Endothelial cell of umbilical vein (primary cell): ENCODE results near the gene TTC3. TPM values are rescaled to one million over a fixed set of nuclear protein-coding genes. Genes with fewer than 3 reads are reported as not detected.

ENCODE experiments used
- BruUV-seq: library from RNA; stranded (reverse); fragments of 400-500 nt; replicated peaks from 2 replicates; lab custom pipeline; 2021; lab: Mats Ljungman, UMichigan
- CTCF ChIA-PET: fragments of 300-600, 350-600 bp; sonication (Branson Sonifier 250); formaldehyde crosslinking; loops from one replicate; lab custom pipeline; 2021; ENCODE audit warnings: antibody characterized with exemption, inconsistent platforms; lab: Charles Lee
- POLR2A ChIA-PET: fragments of 300-600, 350-600 bp; sonication (Branson Sonifier 250); formaldehyde crosslinking; loops from one replicate; lab custom pipeline; 2021; ENCODE audit warnings: antibody characterized with exemption, inconsistent platforms; lab: Charles Lee
- DNase-seq: peaks from one replicate; pipeline ENCODE4 v3.0.0-alpha.2; 2011; ENCODE audit warnings: low read depth, low spot score
- FAIRE-seq: peaks from 2 replicates; lab custom pipeline; 2011; peaks lifted over from hg19 to GRCh38; lab: Jason Lieb, UNC
- H2AFZ ChIP-seq: 2 replicates; pipeline ENCODE4 v1.6.0; 2012; ENCODE audit warnings: low read depth, low read length, control low read depth, inconsistent platforms
- H3K27ac ChIP-seq: 2 replicates; pipeline ENCODE4 v1.5.1; 2011; ENCODE audit warnings: low read depth, mild to moderate bottlenecking, control low read depth, low read length, moderate library complexity; ENCODE audit not compliant: insufficient read depth
- H3K27me3 ChIP-seq, 2 experiments: 2 replicates each; pipeline versions ENCODE4 v1.6.0 to v1.6.1; 2011; ENCODE audit warnings: low read length in 2 of 2, mixed read lengths in 1 of 2; ENCODE audit not compliant: control insufficient read depth in 2 of 2, insufficient read depth in 2 of 2
- H3K36me3 ChIP-seq, 2 experiments: 2 replicates in 1 of 2; 3 replicates in 1 of 2; pipeline ENCODE4 v1.5.1; 2011; ENCODE audit warnings: low read length in 2 of 2, mild to moderate bottlenecking in 1 of 2, moderate library complexity in 1 of 2; ENCODE audit not compliant: control insufficient read depth in 2 of 2, insufficient read depth in 2 of 2; ENCODE audit errors: extremely low read depth in 1 of 2
- H3K4me1 ChIP-seq: 3 replicates; pipeline ENCODE4 v1.5.1; 2011; ENCODE audit warnings: mild to moderate bottlenecking, low read length; ENCODE audit not compliant: control insufficient read depth, insufficient read depth; ENCODE audit errors: extremely low read depth
- H3K4me2 ChIP-seq: 2 replicates; pipeline ENCODE4 v1.6.1; 2011; ENCODE audit warnings: low read length, control low read depth, mixed read lengths; ENCODE audit not compliant: insufficient read depth
- H3K4me3 ChIP-seq, 3 experiments: fragments of 200-600 bp in 1 of 3; sonication (generic), shearing (Covaris generic) in 1 of 3; replicated peaks in 1 of 3; 2 replicates each; pipeline ENCODE4 v1.5.1; 2011 to 2016; ENCODE audit warnings: control low read depth in 3 of 3, low read length in 3 of 3, mild to moderate bottlenecking in 2 of 3, inconsistent platforms in 1 of 3, low read depth in 1 of 3, moderate library complexity in 1 of 3; ENCODE audit not compliant: insufficient read depth in 1 of 3
- H3K79me2 ChIP-seq: 2 replicates; pipeline ENCODE4 v1.6.0; 2012; ENCODE audit warnings: low read length, inconsistent platforms; ENCODE audit not compliant: control insufficient read depth, insufficient read depth
- H3K9ac ChIP-seq: replicated peaks from 2 replicates; pipeline ENCODE3; 2011; ENCODE audit warnings: low read length, control low read depth; ENCODE audit not compliant: insufficient read depth; ENCODE audit errors: extremely low read depth
- H3K9me1 ChIP-seq: replicated peaks from 3 replicates; pipeline ENCODE4 v1.6.0; 2011; ENCODE audit warnings: mild to moderate bottlenecking, low read length; ENCODE audit not compliant: control insufficient read depth, insufficient read depth; ENCODE audit errors: extremely low read depth
- H3K9me3 ChIP-seq: replicated peaks from 2 replicates; pipeline ENCODE4 v1.5.1; 2012; ENCODE audit warnings: low read length, inconsistent platforms; ENCODE audit not compliant: control insufficient read depth, insufficient read depth
- H4K20me1 ChIP-seq: replicated peaks from 2 replicates; pipeline ENCODE3; 2011; ENCODE audit warnings: mild to moderate bottlenecking, low read length; ENCODE audit not compliant: control insufficient read depth, insufficient read depth; ENCODE audit errors: extremely low read depth
- EZH2 ChIP-seq: IDR thresholded peaks from 2 replicates; pipeline ENCODE4 v1.6.1; 2012; ENCODE audit warnings: borderline replicate concordance, low read depth, mild to moderate bottlenecking, moderate library complexity, low read length, inconsistent platforms; ENCODE audit not compliant: severe bottlenecking
- FOS ChIP-seq: IDR thresholded peaks from 2 replicates; pipeline ENCODE4 v1.6.1; 2011; ENCODE audit warnings: mild to moderate bottlenecking, low read length, moderate library complexity, borderline replicate concordance; ENCODE audit not compliant: insufficient read depth
- GATA2 ChIP-seq: IDR thresholded peaks from 2 replicates; pipeline ENCODE4 v1.7.0; 2011; ENCODE audit warnings: low read depth, mild to moderate bottlenecking, moderate library complexity, mixed read lengths, low read length; ENCODE audit not compliant: insufficient read length, insufficient read depth
- JUN ChIP-seq: IDR thresholded peaks from 2 replicates; pipeline ENCODE4 v1.6.1; 2011; ENCODE audit warnings: borderline replicate concordance, low read depth; ENCODE audit not compliant: insufficient read length, insufficient read depth
- MYC ChIP-seq: IDR thresholded peaks from one replicate; pipeline ENCODE4 v1.6.1; 2011; ENCODE audit warnings: mild to moderate bottlenecking, low read depth, low read length
- POLR2A ChIP-seq: IDR thresholded peaks from 2 replicates; pipeline ENCODE4 v1.6.1; 2012; ENCODE audit warnings: low read depth, mild to moderate bottlenecking, control low read depth, low read length
- POLR2AphosphoS5 ChIP-seq: IDR thresholded peaks from 2 replicates; pipeline ENCODE4 v1.6.1; 2012; ENCODE audit warnings: low read depth, mild to moderate bottlenecking, control low read depth, low read length, moderate library complexity; ENCODE audit not compliant: insufficient read depth
- dilution Hi-C: fragments of 300-500 bp; cut with MboI; formaldehyde crosslinking; loops from one replicate; pipeline ENCODE4 v1.15.0; 2019; ENCODE audit warnings: low sequenced_read_pairs; ENCODE audit not compliant: extremely low pct_ligation_motif_present
- intact Hi-C: fragments of 100-400 bp; cut with micrococcal nuclease; formaldehyde crosslinking; loops from one replicate; pipeline ENCODE4 v1.10.0; 2022
- polyA plus RNA-seq, 4 experiments: library from polyadenylated mRNA; depleted of rRNA in 3 of 4; stranded (reverse) in 3 of 4; unstranded in 1 of 4; fragments of >200 nt; gene quantifications; 2 replicates each; pipeline versions ENCODE4 v1.2.1 to v1.2.3, GENCODE V29; 2011 to 2012; ENCODE audit warnings: missing spikeins in 1 of 4
- total RNA-seq: library from RNA; stranded (reverse); gene quantifications from 2 replicates; pipeline ENCODE4 v1.2.3, GENCODE V29; 2021
- TF ChIP-seq, protein P1 (sequence below): IDR thresholded peaks from 2 replicates; pipeline ENCODE4 v1.6.1; 2011; ENCODE audit not compliant: insufficient read depth, insufficient read length
- TF ChIP-seq, protein P2 (sequence below), 2 donors: IDR thresholded peaks; 1 replicate in 1 of 2; 2 replicates in 1 of 2; pipeline ENCODE4 v1.5.1; 2011; ENCODE audit warnings: low read length in 2 of 2, mild to moderate bottlenecking in 2 of 2, moderate library complexity in 2 of 2, control low read depth in 1 of 2, inconsistent platforms in 1 of 2, low read depth in 1 of 2; ENCODE audit not compliant: insufficient read depth in 1 of 2; ENCODE audit errors: extremely low read depth in 1 of 2

Gene TTC3
- total and polyA plus RNA-seq, 2 donors (not counting 3 experiments of a cell fraction or from before 2014, with no cell fraction given), result 26.2 to 113 TPM

DNA sequence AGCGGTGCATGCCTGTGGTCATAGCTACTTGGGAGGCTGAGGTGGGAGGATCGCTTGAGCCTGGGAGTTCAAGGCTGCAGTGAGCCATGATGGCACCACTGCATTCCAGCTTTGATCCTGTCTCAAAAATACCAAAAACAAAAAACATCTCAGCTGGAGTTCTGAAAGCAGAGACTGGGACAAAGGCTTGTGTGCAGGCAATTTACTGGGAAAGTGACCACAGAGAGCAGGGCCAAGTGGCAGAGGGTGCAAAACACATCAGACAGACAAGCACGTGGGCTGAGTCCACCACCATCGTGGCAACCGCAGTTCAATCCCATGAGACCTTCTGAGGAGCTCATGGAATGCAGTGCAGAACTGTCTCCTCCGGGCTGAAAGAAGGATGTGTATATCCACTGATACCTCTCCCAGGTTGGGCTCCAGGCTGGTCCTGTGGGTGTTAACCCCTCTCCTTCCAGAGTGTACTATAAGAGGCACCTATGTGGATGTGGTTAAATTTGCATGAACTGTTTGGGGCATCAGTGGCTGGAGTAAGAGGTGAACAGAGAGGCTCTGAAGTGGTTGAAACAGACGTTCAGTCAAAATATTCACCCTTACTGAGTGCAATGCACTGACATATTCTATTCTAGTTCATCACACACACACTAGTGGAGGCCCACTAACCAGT, 11.0 kb upstream of the TTC3 start:
- intact Hi-C loops, result no loop called here
- Histone ChIP-seq H2AFZ (no peak overlapping the region), H3K9me3 (no peaks in the 10 kb centered on the region), H3K9ac (no peak overlapping the region), H3K4me1 (peaks cover 4% of the 10 kb centered on the region), H3K27ac (no peak overlapping the region), H3K27me3 (no peaks in the 10 kb centered on the region), H3K9me1 (no peaks in the 10 kb centered on the region), H4K20me1 (no peaks in the 10 kb centered on the region), H3K4me3 (no peak overlapping the region), H3K36me3 (no peaks in the 10 kb centered on the region), H3K79me2 (no peaks in the 10 kb centered on the region), H3K4me2 (no peak overlapping the region)
- FAIRE-seq, result no peak
- POLR2A ChIA-PET, result no interaction called here
- DNase-seq, result no peak
- dilution Hi-C loops, result no loop called here
- no TSS peak for BruUV-seq
- TF ChIP-seq FOS (no peak), MYC (no peak), JUN (no peak), GATA2 (no peak), EZH2 (no peak), POLR2A (no peak), POLR2AphosphoS5 (no peak)
- TF ChIP-seq, protein P1, sequence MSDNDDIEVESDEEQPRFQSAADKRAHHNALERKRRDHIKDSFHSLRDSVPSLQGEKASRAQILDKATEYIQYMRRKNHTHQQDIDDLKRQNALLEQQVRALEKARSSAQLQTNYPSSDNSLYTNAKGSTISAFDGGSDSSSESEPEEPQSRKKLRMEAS, result no peak
- TF ChIP-seq, protein P2, sequence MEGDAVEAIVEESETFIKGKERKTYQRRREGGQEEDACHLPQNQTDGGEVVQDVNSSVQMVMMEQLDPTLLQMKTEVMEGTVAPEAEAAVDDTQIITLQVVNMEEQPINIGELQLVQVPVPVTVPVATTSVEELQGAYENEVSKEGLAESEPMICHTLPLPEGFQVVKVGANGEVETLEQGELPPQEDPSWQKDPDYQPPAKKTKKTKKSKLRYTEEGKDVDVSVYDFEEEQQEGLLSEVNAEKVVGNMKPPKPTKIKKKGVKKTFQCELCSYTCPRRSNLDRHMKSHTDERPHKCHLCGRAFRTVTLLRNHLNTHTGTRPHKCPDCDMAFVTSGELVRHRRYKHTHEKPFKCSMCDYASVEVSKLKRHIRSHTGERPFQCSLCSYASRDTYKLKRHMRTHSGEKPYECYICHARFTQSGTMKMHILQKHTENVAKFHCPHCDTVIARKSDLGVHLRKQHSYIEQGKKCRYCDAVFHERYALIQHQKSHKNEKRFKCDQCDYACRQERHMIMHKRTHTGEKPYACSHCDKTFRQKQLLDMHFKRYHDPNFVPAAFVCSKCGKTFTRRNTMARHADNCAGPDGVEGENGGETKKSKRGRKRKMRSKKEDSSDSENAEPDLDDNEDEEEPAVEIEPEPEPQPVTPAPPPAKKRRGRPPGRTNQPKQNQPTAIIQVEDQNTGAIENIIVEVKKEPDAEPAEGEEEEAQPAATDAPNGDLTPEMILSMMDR (IDR thresholded peaks at IDR 0.05; ENCODE audit: extremely low read depth in 1 of 2, insufficient read depth in 1 of 2, low read depth in 1 of 2, low read length in 2 of 2), result no peak
- CTCF ChIA-PET, result interaction anchor here (0.7 kb wide), 1 partner anchor 733 kb away, joined by 6 read pairs; no protein-coding TSS in a partner anchor
